Fibroblast of lung (primary cell): Measurements from ENCODE around the gene NOS1AP.

Source experiments
- EZH2 ChIP-seq: IDR thresholded peaks from 2 replicates; pipeline ENCODE4 v1.5.1; 2012; ENCODE audit warnings: low read length, control low read depth, mild to moderate bottlenecking; ENCODE audit errors: missing control alignments
- TF ChIP-seq, protein P1 (sequence below), 2 donors: IDR thresholded peaks in 1 of 2; conservative IDR thresholded peaks in 1 of 2; 1 replicate in 1 of 2; 2 replicates in 1 of 2; pipeline ENCODE4 v1.5.1; 2011 to 2012; ENCODE audit warnings: low read length in 2 of 2, control low read depth in 1 of 2, inconsistent platforms in 1 of 2, low read depth in 1 of 2, mild to moderate bottlenecking in 1 of 2

DNA sequence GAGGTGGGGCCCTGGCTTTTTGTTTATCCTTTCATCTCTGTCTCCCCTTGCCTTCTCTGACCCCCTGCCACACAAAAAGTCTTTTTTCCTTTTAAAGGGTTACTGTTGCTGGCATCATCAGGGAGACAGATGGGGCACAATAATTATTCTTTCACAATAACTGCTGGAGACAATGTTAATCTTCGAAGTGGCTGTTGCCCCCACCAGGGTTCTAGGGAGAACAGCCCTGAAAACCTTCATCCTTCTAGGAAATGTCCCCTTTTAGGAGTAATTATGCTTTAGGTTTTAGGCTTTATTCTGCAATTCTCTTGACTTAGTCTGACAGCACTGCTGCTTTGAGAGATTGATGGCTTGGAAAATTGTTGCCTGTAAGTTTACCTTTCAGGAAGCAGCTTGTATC, 150.0 kb downstream of the NOS1AP start:
- no peak for TF ChIP-seq EZH2
- TF ChIP-seq, protein P1, sequence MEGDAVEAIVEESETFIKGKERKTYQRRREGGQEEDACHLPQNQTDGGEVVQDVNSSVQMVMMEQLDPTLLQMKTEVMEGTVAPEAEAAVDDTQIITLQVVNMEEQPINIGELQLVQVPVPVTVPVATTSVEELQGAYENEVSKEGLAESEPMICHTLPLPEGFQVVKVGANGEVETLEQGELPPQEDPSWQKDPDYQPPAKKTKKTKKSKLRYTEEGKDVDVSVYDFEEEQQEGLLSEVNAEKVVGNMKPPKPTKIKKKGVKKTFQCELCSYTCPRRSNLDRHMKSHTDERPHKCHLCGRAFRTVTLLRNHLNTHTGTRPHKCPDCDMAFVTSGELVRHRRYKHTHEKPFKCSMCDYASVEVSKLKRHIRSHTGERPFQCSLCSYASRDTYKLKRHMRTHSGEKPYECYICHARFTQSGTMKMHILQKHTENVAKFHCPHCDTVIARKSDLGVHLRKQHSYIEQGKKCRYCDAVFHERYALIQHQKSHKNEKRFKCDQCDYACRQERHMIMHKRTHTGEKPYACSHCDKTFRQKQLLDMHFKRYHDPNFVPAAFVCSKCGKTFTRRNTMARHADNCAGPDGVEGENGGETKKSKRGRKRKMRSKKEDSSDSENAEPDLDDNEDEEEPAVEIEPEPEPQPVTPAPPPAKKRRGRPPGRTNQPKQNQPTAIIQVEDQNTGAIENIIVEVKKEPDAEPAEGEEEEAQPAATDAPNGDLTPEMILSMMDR (conservative IDR thresholded peaks at IDR 0.05 in 1 of 2, IDR thresholded peaks at IDR 0.05 in 1 of 2; ENCODE audit: low read depth in 1 of 2, low read length in 2 of 2) = no peak
